ENCODE measurements around the gene TRIM63. TPM values are rescaled to one million over a fixed set of nuclear protein-coding genes. Genes with fewer than 3 reads are reported as not detected.

Gene TRIM63
- total and polyA plus RNA-seq, 9 of the 15 experiments (the other 6 are each of a cell fraction or from before 2014, with no cell fraction given) = 0.08 to 0.57 (median 0.36) TPM

DNA sequence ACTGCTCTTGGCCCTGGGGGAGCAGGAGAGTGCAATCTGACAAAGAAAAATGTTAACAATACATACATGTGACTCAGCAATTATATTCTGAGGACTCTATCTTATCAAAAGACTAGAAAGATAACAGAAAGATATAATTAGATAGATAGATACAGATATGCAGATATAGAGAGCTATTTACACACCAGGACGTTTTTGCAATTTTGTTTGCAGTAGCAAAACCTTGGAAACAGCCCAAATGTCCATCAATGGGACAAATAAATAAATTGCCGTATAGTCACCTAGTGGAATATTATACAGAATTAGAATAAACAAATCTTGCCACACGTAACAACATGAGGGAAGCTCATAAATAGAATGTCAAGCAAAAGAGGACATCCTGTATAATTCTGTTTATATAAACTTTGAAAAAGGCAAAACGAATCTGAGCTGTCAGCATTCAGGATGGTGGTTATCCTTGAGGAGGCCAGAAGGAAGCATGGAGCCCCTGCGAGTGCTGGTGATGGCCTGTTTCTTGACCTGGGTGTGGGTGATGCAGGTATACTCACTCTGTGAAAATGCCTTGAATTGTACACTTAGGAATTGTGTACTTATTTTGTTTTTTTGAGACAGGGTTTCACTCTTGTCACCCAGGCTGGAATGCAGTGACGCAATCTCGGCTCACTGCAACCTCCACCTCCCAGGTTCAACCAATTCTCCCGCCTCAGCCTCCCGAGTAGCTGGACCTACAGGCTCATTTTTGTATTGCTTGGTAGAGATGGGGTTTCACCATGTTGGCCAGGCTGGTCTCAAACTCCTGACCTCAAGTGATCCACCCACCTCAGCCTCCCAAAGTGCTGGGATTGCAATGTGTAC, 12.8 kb upstream of the TRIM63 start (continued):
- TF ChIP-seq CHCHD3 (CRISPR knock-in tag; IDR thresholded peaks at IDR 0.05) (no peak), BACH1 (tag; IDR thresholded peaks at IDR 0.05) (peak; percentile 77; the same call in 1 of the 2 replicates), DEAF1 (CRISPR knock-in tag; IDR thresholded peaks at IDR 0.05) (no peak), PATZ1 (CRISPR knock-in tag; IDR thresholded peaks at IDR 0.05; ENCODE audit: borderline replicate concordance) (no peak), TBL1XR1 (IDR thresholded peaks at IDR 0.05; ENCODE audit: low read length in 2 of 2) (no peak), AFF1 (IDR thresholded peaks at IDR 0.05; ENCODE audit: low read depth in 1 of 2, partially characterized antibody in 2 of 2) (no peak), SRSF7 (optimal IDR thresholded peaks at IDR 0.05; ENCODE audit: low read depth, low read length) (no peak), ZBTB17 (CRISPR knock-in tag; IDR thresholded peaks at IDR 0.05) (no peak), SOX6 (IDR thresholded peaks at IDR 0.05) (peak; percentile 75), CBFB (CRISPR knock-in tag; IDR thresholded peaks at IDR 0.05) (no peak), NFE2L1 (tag; IDR thresholded peaks at IDR 0.05; ENCODE audit: borderline replicate concordance, low read depth) (peak; percentile 72), RBM39 (optimal IDR thresholded peaks at IDR 0.05; ENCODE audit: low read depth, low read length) (no peak), CAMTA2 (CRISPR knock-in tag; conservative IDR thresholded peaks at IDR 0.05) (no peak)
